Measurements from ENCODE around the gene TTLL3.
"Not testable (repeated sequence)": the region's sequence is repeated elsewhere in the genome, so short reads cannot be mapped to it uniquely, and the experiment has no call there.

The TTLL3 gene

DNA sequence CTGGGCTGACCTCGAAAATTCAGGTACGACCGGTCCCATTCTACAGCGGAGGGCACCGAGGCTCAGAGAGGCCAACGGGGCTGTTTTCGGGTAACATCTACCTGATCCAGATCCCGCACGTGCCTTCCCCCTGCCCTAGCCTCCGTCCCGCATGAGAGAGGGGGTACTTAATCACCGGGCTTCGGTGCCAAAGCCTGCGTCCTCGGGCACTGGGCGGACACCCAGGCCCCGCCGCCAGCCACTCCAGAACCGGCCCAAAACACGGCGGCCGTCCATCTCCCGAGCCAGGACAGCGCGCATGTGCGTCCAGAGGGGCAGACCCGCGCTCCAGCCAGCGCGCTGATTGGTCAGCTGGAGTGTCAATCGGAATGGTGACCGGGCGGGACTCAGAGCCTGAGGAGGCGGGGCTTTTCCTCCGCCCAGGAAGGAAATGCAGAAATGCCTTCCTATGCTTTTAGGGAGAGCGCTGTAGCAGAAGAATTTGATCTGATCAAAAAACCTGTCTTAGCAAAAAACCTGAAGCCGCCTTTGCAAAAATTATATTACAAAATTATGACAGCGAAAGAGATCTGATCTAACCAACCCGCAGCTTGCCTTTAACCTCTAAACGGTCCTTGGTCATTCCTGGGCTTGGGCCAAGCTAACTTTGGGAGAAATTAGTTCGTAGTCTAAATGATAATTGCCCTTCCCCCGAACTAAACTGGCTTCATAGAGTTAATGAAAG lies 33.8 kb downstream of the TTLL3 start, which contains the start of gene RPUSD3:
TSS of gene RPUSD3 (minus strand) at position 294 of the 724 bp plus-strand sequence. CDS start at position 276, 18 bp downstream.
- peak; percentile 99 for DNase-seq

DNA sequence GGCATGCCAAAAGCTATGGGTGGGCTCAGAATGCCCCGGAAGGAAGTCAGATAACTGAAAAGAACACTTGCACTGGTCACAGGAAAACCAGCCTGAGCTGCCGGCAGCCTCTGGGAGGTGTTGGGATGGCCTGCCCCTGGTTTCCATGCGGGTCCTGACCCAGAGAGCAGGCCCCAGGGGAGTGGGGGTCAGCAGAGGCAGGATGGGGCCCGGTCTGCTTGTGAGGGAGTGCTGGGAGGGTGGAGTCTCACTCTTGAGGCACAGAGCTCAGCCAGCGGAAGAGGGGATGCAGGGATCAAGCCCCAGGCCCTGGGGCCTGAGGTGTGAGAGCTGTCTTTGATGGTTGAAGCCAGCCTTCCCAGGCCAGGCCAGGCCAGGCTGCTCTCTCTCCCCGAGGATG lies 36.2 kb downstream of the TTLL3 start:
- no peak for DNase-seq

GRCh38 chr3:9846931-9847488 lies 36.9 kb downstream of the TTLL3 start:
- DNase-seq: no peak

- not testable (repeated sequence) for DNase-seq
Measured at GRCh38 chr3:9847870-9848269, 37.8 kb downstream of the TTLL3 start.

DNA sequence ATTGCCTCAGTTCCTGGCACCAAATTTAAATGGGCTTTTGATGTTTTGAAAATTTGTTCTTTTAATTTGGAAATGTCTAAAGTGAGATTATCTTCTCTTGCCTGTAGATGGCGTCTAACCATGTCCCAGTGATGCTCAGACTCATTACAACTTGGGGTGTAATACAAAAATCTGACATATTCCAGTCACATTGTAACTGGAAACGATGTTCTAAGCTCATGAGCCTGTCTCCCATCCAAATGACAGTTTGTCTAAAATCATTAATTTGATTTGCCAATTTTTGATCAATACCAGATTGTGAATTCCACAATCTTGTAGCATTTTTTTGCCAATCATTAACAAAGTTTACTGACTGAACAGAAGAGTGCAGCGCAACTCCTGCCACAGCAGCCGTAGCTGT lies 38.8 kb downstream of the TTLL3 start:
- not testable (repeated sequence) for DNase-seq

- DNase-seq: not testable (repeated sequence)
Measured at GRCh38 chr3:9851383-9851782, 41.3 kb downstream of the TTLL3 start.

GRCh38 chr3:9851926-9852325 lies 41.9 kb downstream of the TTLL3 start:
- DNase-seq: not testable (repeated sequence)

- DNase-seq: no peak
Measured at GRCh38 chr3:9852528-9852927, 42.5 kb downstream of the TTLL3 start.

DNA sequence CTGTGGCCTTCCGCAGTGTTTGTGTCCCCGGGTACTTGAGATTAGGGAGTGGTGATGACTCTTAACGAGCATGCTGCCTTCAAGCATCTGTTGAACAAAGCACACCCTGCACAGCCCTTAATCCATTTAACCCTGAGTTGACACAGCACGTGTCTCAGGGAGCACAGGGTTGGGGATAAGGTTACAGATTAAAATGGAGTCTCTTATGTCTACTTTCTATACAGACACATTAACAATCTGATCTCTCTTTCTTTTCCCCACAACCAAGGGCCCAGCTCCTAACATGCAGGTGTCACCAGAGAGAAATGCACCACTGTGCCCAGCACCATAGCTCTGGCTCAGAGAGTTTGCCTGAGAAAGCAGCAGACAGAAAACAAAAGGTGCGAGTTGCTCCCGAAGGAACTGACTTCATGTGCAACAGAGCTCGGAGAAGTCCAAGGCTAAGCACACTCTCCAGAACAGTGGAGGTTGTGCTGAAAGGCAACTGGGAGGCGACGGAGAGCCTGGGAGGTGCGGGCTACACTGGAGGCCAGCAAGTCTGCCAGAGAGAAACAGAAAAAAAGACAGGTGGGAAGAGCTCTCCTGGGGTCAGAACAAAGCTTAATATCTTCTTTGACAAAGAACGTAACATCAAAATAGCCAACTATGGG lies 44.4 kb downstream of the TTLL3 start:
- DNase-seq: not testable (repeated sequence)

GRCh38 chr3:9855594-9855993 lies 45.5 kb downstream of the TTLL3 start:
- no peak for DNase-seq

- DNase-seq: no peak
Measured at GRCh38 chr3:9859530-9860025, 49.5 kb downstream of the TTLL3 start.

DNA sequence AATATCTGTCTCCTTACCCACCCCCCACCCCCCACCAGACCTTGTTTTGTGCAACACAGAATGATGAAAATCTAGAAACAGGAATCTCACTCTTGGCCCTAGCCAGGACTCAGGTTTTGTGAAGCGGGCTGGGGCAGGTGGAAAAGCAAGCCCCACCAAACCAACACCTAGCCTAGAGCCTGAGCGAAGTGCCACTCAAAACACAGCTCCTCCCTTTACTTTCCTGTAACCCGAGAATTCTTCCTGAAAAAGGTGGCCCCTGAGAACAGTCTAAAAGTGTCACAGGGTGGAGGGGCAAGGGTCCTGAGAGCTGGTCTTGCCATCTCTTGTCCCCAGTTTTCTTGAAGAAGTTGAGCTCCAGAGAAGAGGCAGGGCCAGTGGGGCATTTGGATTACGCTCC lies 51.1 kb downstream of the TTLL3 start:
- no peak for DNase-seq

GRCh38 chr3:9861626-9862130 lies 51.6 kb downstream of the TTLL3 start:
- no peak for DNase-seq

DNA sequence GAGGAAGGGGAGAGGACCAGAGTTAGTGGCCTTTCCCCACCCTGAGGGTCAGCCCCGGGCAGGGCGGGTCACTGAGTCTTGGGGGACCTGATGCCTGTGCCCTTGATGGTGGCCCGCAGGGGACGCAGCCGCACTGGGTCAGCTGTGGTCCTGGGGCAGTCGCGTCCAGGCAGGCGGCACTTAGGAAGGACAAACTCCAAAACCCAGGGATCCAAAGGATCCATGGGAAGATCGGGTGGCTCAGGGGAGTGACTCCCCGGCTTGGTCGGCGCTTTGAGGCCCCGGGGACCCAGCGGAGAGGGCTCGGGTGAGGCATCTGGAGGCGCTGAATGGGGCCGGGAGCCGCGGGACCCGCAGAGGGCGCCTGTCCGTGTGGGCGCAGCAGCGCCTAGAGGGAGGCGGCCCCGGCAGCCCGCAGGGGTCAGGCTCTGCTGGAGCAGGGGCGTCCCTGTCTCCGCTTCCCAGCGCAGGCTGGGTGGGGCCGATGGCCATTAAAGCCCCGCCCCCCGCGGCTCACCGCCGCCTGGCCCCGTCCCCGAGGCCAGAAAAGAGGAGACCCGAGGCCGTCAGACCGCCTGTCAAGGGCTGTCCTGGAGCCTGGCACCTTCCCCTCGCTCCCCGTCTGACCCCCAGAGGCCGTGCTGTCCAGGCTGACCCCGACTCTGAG lies 52.5 kb downstream of the TTLL3 start:
- peak; percentile 46 to 57 for DNase-seq

- DNase-seq: no peak
Measured at GRCh38 chr3:9863058-9863772, 53.2 kb downstream of the TTLL3 start.

GRCh38 chr3:9864200-9864927 lies 54.3 kb downstream of the TTLL3 start:
- DNase-seq: no peak

GRCh38 chr3:9865125-9865637 lies 55.1 kb downstream of the TTLL3 start:
- DNase-seq: not testable (repeated sequence)

DNA sequence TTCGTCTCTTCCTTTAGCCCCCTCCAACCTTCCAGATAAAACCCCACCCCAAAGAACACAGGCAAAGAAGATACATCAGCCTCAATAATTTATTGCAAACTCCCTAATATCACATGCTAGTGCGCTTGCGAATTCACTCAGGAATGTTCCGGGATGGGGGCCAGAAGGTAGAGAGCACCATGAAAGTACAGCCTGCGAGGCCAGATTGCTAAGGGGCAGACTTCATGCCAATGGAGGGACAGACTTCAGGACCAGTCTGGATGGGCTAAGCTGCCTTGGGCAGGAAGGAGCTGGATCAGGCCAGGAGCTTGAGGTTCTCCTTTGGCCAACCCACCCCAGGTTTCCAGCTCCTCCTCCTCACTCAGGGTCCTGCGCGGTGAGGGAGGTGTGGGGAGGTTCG lies 56.6 kb downstream of the TTLL3 start:
- DNase-seq: no peak

- no peak for DNase-seq
Measured at GRCh38 chr3:9867106-9867505, 57.0 kb downstream of the TTLL3 start.

- DNase-seq: no peak
Measured at GRCh38 chr3:9869955-9870354, 59.9 kb downstream of the TTLL3 start.

DNA sequence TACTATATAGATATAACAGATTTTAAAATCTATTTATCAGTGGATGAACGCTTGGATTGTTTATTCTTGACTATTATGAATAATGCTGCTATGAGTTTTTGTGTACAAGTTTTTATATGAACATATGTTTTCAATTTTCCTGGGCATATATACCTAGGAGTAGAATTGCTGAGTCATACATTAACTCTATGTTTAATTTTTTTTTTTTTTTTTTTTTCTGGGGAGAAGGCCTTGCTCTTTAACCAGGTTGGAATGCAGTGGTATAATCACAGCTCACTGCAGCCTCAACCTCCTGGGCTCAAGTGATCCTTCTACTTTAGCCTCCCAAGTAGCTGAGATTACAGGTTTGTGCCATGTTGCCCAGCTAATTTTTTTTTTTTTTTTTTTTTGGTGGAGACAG lies 60.9 kb downstream of the TTLL3 start:
- DNase-seq: no peak

Measured in activated T-cell treated with anti-CD3 and anti-CD28 coated beads, Interleukin-2, amount 50 U/mL, for 48 hours (primary cell).